CD4-positive, alpha-beta T cell (primary cell): ENCODE results near the gene ZNF787. TPM values are rescaled to one million over a fixed set of nuclear protein-coding genes. Genes with fewer than 3 reads are reported as not detected.

Experiments
- ATAC-seq: fragments of 200-7000 bp; cut with Tn5 transposase; one replicate; pipeline ENCODE4 v1.10.0; 2022; ENCODE audit warnings: mild to moderate bottlenecking; ENCODE audit not compliant: poor library complexity
- CTCF ChIA-PET: fragments of 350-600 bp; sonication (Branson Sonifier 250); formaldehyde crosslinking; loops from one replicate; lab custom pipeline; 2021; ENCODE audit warnings: antibody characterized with exemption, inconsistent platforms; lab: Charles Lee
- POLR2A ChIA-PET: fragments of 350-600 bp; sonication (Branson Sonifier 250); formaldehyde crosslinking; loops from one replicate; lab custom pipeline; 2021; ENCODE audit warnings: antibody characterized with exemption, inconsistent platforms; lab: Charles Lee
- DNase-seq, 14 experiments: peaks; one replicate each; pipeline ENCODE4 v3.0.0-alpha.2; 2013 to 2020; ENCODE audit warnings: mixed read lengths in 2 of 14
- H3K27ac ChIP-seq, 2 donors: one replicate each; pipeline versions ENCODE4 v1.5.1 to v1.7.0; 2013; ENCODE audit warnings: low read length in 2 of 2, low read depth in 1 of 2, mild to moderate bottlenecking in 1 of 2
- H3K27me3 ChIP-seq, 2 experiments: 1 replicate in 1 of 2; 2 replicates in 1 of 2; pipeline versions ENCODE4 v1.6.1 to v1.7.0; 2013; ENCODE audit warnings: low read length in 2 of 2, control low read depth in 1 of 2, mild to moderate bottlenecking in 1 of 2, moderate library complexity in 1 of 2; ENCODE audit not compliant: insufficient read depth in 2 of 2, control insufficient read depth in 1 of 2
- H3K36me3 ChIP-seq: one replicate; pipeline ENCODE4 v1.6.1; 2013; ENCODE audit warnings: low read length, control low read depth; ENCODE audit not compliant: insufficient read depth
- H3K4me1 ChIP-seq: one replicate; pipeline ENCODE4 v1.6.1; 2013; ENCODE audit warnings: low read length, control low read depth; ENCODE audit not compliant: insufficient read depth
- H3K4me3 ChIP-seq: one replicate; pipeline ENCODE4 v1.5.1; 2013; ENCODE audit warnings: mild to moderate bottlenecking, low read length, moderate library complexity
- H3K9me3 ChIP-seq, 2 experiments: 1 replicate in 1 of 2; 2 replicates in 1 of 2; pipeline versions ENCODE4 v1.6.1 to v1.7.0; 2013; ENCODE audit warnings: low read length in 2 of 2, mild to moderate bottlenecking in 2 of 2, control low read depth in 1 of 2, moderate library complexity in 1 of 2; ENCODE audit not compliant: control insufficient read depth in 1 of 2, insufficient read depth in 1 of 2
- H3K27ac Mint-ChIP-seq: one replicate; pipeline ENCODE4 v1.8.0; 2020; ENCODE audit warnings: mixed read lengths
- H3K27me3 Mint-ChIP-seq: one replicate; pipeline ENCODE4 v1.8.0; 2021; ENCODE audit warnings: mixed read lengths
- H3K36me3 Mint-ChIP-seq: one replicate; pipeline ENCODE4 v1.8.0; 2021; ENCODE audit warnings: low read depth, mixed read lengths
- H3K4me1 Mint-ChIP-seq: one replicate; pipeline ENCODE4 v1.8.0; 2021; ENCODE audit warnings: low read depth, mixed read lengths
- H3K4me3 Mint-ChIP-seq: one replicate; pipeline ENCODE4 v1.8.0; 2020; ENCODE audit warnings: mild to moderate bottlenecking, mixed read lengths
- H3K9me3 Mint-ChIP-seq: one replicate; pipeline ENCODE4 v1.8.0; 2020; ENCODE audit warnings: mixed read lengths
- CTCF ChIP-seq: fragments of 200-600 bp; IDR thresholded peaks from one replicate; pipeline ENCODE4 v1.8.0; 2022; ENCODE audit warnings: antibody characterized with exemption, mild to moderate bottlenecking
- intact Hi-C, 2 experiments: fragments of 100-400 bp; cut with DNase I in 1 of 2; cut with micrococcal nuclease in 1 of 2; formaldehyde crosslinking; loops; one replicate each; pipeline versions ENCODE4 v1.15.1 to v1.9.0; 2023 to 2025; cut with DNase I, micrococcal nuclease
- total RNA-seq, 174 experiments: library from RNA in 2 of 174; stranded (reverse) in 2 of 174; gene quantifications; one replicate each; pipeline ENCODE4 v1.2.3 and lab custom pipeline; 2021 to 2026

Gene ZNF787
- total RNA-seq, 2 experiments from 2014 or later: 11.4 to 11.5 TPM

GRCh38 chr19:56084835-56085536, 36.1 kb downstream of the ZNF787 start:
- Mint-ChIP-seq H3K27ac (no peak overlapping the region), H3K9me3 (no peaks in the 10 kb centered on the region), H3K4me1 (peaks cover 10% of the 10 kb centered on the region), H3K4me3 (no peak overlapping the region), H3K36me3 (peaks cover 12% of the 10 kb centered on the region), H3K27me3 (peaks cover 9% of the 10 kb centered on the region)
- peaks cover 3 to 8% of the 10 kb centered on the region in 2 experiments for H3K27me3 ChIP-seq
- DNase-seq: no peak
- H3K4me1 ChIP-seq: peaks cover 10% of the 10 kb centered on the region
- intact Hi-C loops: loop anchor here in 1 of 2 experiments (5.0 kb wide), 1 partner anchor 267 kb away; no protein-coding TSS in a partner anchor
- POLR2A ChIA-PET: interaction anchor here (1.4 kb wide), 1 partner anchor 57 kb away, joined by 3 read pairs; the partner anchor contains the start of gene ZNF444
- no peak for ATAC-seq
- no peak overlapping the region for H3K27ac ChIP-seq
- peaks cover 8% of the 10 kb centered on the region for H3K36me3 ChIP-seq
- TF ChIP-seq CTCF: no peak
- CTCF ChIA-PET: interaction anchor here (0.7 kb wide), 1 partner anchor 19 kb away, joined by 4 read pairs; no protein-coding TSS in a partner anchor
- H3K4me3 ChIP-seq: no peak overlapping the region
- H3K9me3 ChIP-seq: no peaks in the 10 kb centered on the region

- Mint-ChIP-seq H3K27me3 (peaks cover 10% of the 10 kb centered on the region), H3K9me3 (no peaks in the 10 kb centered on the region), H3K4me1 (peaks cover 10% of the 10 kb centered on the region), H3K36me3 (peaks cover 2% of the 10 kb centered on the region), H3K27ac (no peak overlapping the region), H3K4me3 (no peak overlapping the region)
- ChIA-PET POLR2A (no interaction called here), CTCF (no interaction called here)
- H3K4me1 ChIP-seq: peaks cover 10% of the 10 kb centered on the region
- DNase-seq (no peak), ATAC-seq (no peak)
- H3K9me3 ChIP-seq: no peaks in the 10 kb centered on the region
- intact Hi-C loops: loop anchor here in 1 of 2 experiments (5.0 kb wide), 1 partner anchor 269 kb away; no protein-coding TSS in a partner anchor
- no peak overlapping the region for H3K4me3 ChIP-seq
- H3K27ac ChIP-seq: no peak overlapping the region
- no peaks in the 10 kb centered on the region for H3K36me3 ChIP-seq
- no peak for TF ChIP-seq CTCF
- H3K27me3 ChIP-seq: peaks cover 3 to 8% of the 10 kb centered on the region in 2 experiments
Observed at GRCh38 chr19:56083668-56084067, 37.4 kb downstream of the ZNF787 start.

- Mint-ChIP-seq H3K9me3 (no peaks in the 10 kb centered on the region), H3K27ac (no peak overlapping the region), H3K4me1 (peaks cover 14% of the 10 kb centered on the region), H3K36me3 (no peaks in the 10 kb centered on the region), H3K4me3 (peak overlapping the region; percentile 76), H3K27me3 (peaks cover 17% of the 10 kb centered on the region)
- DNase-seq (peak; percentile 50 to 83 (median 60)), ATAC-seq (peak; percentile 48)
- Histone ChIP-seq H3K4me3 (peak overlapping the region; percentile 47), H3K9me3 (no peaks in the 10 kb centered on the region), H3K27ac (no peak overlapping the region), H3K4me1 (peaks cover 10% of the 10 kb centered on the region), H3K27me3 (peaks cover 3 to 8% of the 10 kb centered on the region in 2 experiments), H3K36me3 (no peaks in the 10 kb centered on the region)
- intact Hi-C loops: loop anchor here in 1 of 2 experiments (5.0 kb wide), 1 partner anchor 271 kb away; no protein-coding TSS in a partner anchor
- CTCF ChIA-PET: interaction anchor here (1.0 to 1.6 kb wide), 5 partner anchors 14 to 253 kb away, joined by 4 to 8 read pairs (median 5); no protein-coding TSS in a partner anchor
- POLR2A ChIA-PET: interaction anchor here (1.0 kb wide), 1 partner anchor 40 kb away, joined by 3 read pairs; the partner anchor contains the start of gene ZNF787
- TF ChIP-seq CTCF: peak; percentile 38
Observed at GRCh38 chr19:56080669-56081401, 40.3 kb downstream of the ZNF787 start.
